Naive thymus-derived CD4-positive, alpha-beta T cell (primary cell): ENCODE measurements around the gene USP36. TPM values are rescaled to one million over a fixed set of nuclear protein-coding genes. Genes with fewer than 3 reads are reported as not detected.

ENCODE experiments used
- ATAC-seq: fragments of 150-1000 bp; cut with Tn5 transposase; 2 replicates; pipeline ENCODE4 v1.10.0; 2021; ENCODE audit warnings: mild to moderate bottlenecking, moderate library complexity
- CTCF ChIA-PET: fragments of 350-600 bp; sonication (Branson Sonifier 250); formaldehyde crosslinking; loops from one replicate; lab custom pipeline; 2021; ENCODE audit warnings: antibody characterized with exemption; lab: Charles Lee
- POLR2A ChIA-PET: fragments of 350-600 bp; sonication (Branson Sonifier 250); formaldehyde crosslinking; loops from one replicate; lab custom pipeline; 2021; ENCODE audit warnings: antibody characterized with exemption, inconsistent platforms; lab: Charles Lee
- DNase-seq, 9 donors: peaks; one replicate each; pipeline versions ENCODE4 v3.0.0 to v3.0.0-alpha.2; 2020 to 2022; ENCODE audit warnings: mixed read lengths in 1 of 9
- H3K27ac ChIP-seq: one replicate; pipeline ENCODE4 v1.7.0; 2013; ENCODE audit warnings: mild to moderate bottlenecking, low read depth, low read length, moderate library complexity
- H3K27me3 ChIP-seq, 2 donors: one replicate each; pipeline ENCODE4 v1.7.0; 2013; ENCODE audit warnings: low read length in 2 of 2, mild to moderate bottlenecking in 2 of 2, moderate library complexity in 2 of 2; ENCODE audit not compliant: control insufficient read depth in 2 of 2, insufficient read depth in 2 of 2
- H3K36me3 ChIP-seq, 3 experiments: 1 replicate in 2 of 3; 2 replicates in 1 of 3; pipeline ENCODE4 v1.7.0; 2013; ENCODE audit warnings: low read length in 3 of 3, mild to moderate bottlenecking in 3 of 3, moderate library complexity in 1 of 3; ENCODE audit not compliant: insufficient read depth in 3 of 3, control insufficient read depth in 2 of 3
- H3K4me1 ChIP-seq, 2 donors: one replicate each; pipeline ENCODE4 v1.7.0; 2013; ENCODE audit warnings: low read length in 2 of 2, mild to moderate bottlenecking in 2 of 2, moderate library complexity in 1 of 2; ENCODE audit not compliant: control insufficient read depth in 2 of 2, insufficient read depth in 2 of 2
- H3K4me3 ChIP-seq: 2 replicates; pipeline ENCODE4 v1.7.0; 2013; ENCODE audit warnings: mild to moderate bottlenecking, low read length
- H3K9me3 ChIP-seq, 3 experiments: 1 replicate in 2 of 3; 2 replicates in 1 of 3; pipeline ENCODE4 v1.7.0; 2013; ENCODE audit warnings: low read length in 3 of 3; ENCODE audit not compliant: control insufficient read depth in 2 of 3
- H3K27ac Mint-ChIP-seq, 9 donors: one replicate each; pipeline ENCODE4 v1.8.0; 2020 to 2022; ENCODE audit warnings: mixed read lengths in 9 of 9, mild to moderate bottlenecking in 8 of 9, moderate library complexity in 5 of 9, inconsistent platforms in 2 of 9
- H3K27me3 Mint-ChIP-seq, 5 donors: one replicate each; pipeline ENCODE4 v1.8.0; 2021 to 2022; ENCODE audit warnings: mixed read lengths in 5 of 5, mild to moderate bottlenecking in 1 of 5
- H3K36me3 Mint-ChIP-seq, 5 donors: one replicate each; pipeline ENCODE4 v1.8.0; 2020 to 2022; ENCODE audit warnings: mixed read lengths in 5 of 5, mild to moderate bottlenecking in 3 of 5, inconsistent platforms in 1 of 5
- H3K4me1 Mint-ChIP-seq, 7 donors: one replicate each; pipeline ENCODE4 v1.8.0; 2020 to 2022; ENCODE audit warnings: mixed read lengths in 7 of 7, mild to moderate bottlenecking in 3 of 7, inconsistent platforms in 1 of 7
- H3K4me3 Mint-ChIP-seq, 10 donors: one replicate each; pipeline ENCODE4 v1.8.0; 2020 to 2022; ENCODE audit warnings: mild to moderate bottlenecking in 10 of 10, mixed read lengths in 10 of 10, moderate library complexity in 6 of 10, inconsistent platforms in 2 of 10
- H3K9me3 Mint-ChIP-seq, 11 donors: one replicate each; pipeline ENCODE4 v1.8.0; 2020 to 2022; ENCODE audit warnings: mixed read lengths in 11 of 11, mild to moderate bottlenecking in 4 of 11, inconsistent platforms in 1 of 11, moderate library complexity in 1 of 11
- intact Hi-C, 2 donors: fragments of 100-400 bp; cut with micrococcal nuclease; formaldehyde crosslinking; loops; one replicate each; pipeline ENCODE4 v1.15.1; 2023
- polyA plus RNA-seq, 2 donors: library from polyadenylated mRNA; unstranded; fragments of 300-500 nt; fragmentation: Illumina TruSeq; gene quantifications; one replicate each; pipeline ENCODE4 v1.2.3, GENCODE V29; 2021
- total RNA-seq, 6 experiments: library from RNA in 5 of 6; stranded (reverse) in 5 of 6; gene quantifications; 1 replicate in 5 of 6; 2 replicates in 1 of 6; pipeline ENCODE4 v1.2.3 and lab custom pipeline; 2021 to 2026

USP36 gene
- total and polyA plus RNA-seq, 7 experiments from 2014 or later, result 37.4 to 414 (median 148) TPM

DNA sequence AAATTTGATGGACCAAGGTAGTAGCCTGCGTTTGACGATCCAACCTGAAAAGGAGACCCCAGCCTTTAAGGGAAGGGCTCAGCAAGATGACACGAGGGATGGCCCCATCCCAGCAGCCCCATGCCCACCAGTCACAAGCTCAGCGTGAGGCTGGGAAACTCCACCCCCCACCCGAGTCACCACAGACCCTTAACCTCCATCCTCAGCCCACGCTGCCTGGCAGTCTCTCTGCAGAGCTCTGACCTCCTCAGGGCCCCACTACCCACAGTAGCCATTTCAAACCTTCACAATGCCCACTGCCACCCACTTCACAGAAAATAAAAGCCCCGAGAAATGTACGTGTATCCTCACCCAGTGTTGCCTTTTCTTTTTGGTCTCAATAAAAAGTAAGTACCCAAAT, 18.7 kb downstream of the USP36 start:
- H3K4me1 Mint-ChIP-seq, result peaks cover 49 to 92% (median 65%) of the 10 kb centered on the region in 7 donors
- no peaks in the 10 kb centered on the region for H3K27me3 Mint-ChIP-seq
- Histone ChIP-seq H3K36me3 (peaks cover 29 to 75% (median 39%) of the 10 kb centered on the region in 3 experiments), H3K27me3 (no peaks in the 10 kb centered on the region), H3K27ac (peak overlapping the region; percentile 30), H3K4me3 (no peak overlapping the region), H3K4me1 (peaks cover 31 to 38% of the 10 kb centered on the region in 2 donors), H3K9me3 (no peaks in the 10 kb centered on the region)
- peaks cover 0 to 2% (median 0%) of the 10 kb centered on the region in 11 donors for H3K9me3 Mint-ChIP-seq
- ChIA-PET CTCF (interaction anchor here (0.6 to 0.7 kb wide), 2 partner anchors 14 to 16 kb away, joined by 3 read pairs; no protein-coding TSS in a partner anchor), POLR2A (no interaction called here)
- ATAC-seq (no peak), DNase-seq (no peak)
- intact Hi-C loops, result no loop called here
- no peak overlapping the region for H3K4me3 Mint-ChIP-seq
- H3K36me3 Mint-ChIP-seq, result peaks cover 19 to 74% (median 51%) of the 10 kb centered on the region in 5 donors
- peak overlapping the region; percentile 38 to 99 (median 94) for H3K27ac Mint-ChIP-seq

DNA sequence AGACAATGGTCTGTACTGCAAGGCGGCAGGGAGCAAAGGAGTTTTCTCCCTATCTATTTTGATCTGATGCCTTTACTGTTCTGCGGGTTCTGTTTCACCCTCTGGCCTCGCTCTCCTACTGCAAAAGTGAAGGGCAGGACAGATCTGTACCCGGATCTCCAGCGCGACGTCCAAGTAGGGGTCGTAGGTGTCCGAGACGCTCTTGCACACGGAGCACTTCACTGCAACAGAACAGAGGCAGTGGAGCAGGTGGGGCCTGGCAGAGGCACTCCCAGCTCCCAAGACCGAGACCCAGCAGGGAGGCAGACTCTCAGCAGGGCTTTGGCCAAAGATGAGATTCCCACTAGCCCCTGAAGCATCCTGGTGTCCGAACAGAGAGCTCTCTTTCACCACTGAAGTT, 19.8 kb downstream of the USP36 start:
- peaks cover 21 to 72% (median 50%) of the 10 kb centered on the region in 5 donors for H3K36me3 Mint-ChIP-seq

DNA sequence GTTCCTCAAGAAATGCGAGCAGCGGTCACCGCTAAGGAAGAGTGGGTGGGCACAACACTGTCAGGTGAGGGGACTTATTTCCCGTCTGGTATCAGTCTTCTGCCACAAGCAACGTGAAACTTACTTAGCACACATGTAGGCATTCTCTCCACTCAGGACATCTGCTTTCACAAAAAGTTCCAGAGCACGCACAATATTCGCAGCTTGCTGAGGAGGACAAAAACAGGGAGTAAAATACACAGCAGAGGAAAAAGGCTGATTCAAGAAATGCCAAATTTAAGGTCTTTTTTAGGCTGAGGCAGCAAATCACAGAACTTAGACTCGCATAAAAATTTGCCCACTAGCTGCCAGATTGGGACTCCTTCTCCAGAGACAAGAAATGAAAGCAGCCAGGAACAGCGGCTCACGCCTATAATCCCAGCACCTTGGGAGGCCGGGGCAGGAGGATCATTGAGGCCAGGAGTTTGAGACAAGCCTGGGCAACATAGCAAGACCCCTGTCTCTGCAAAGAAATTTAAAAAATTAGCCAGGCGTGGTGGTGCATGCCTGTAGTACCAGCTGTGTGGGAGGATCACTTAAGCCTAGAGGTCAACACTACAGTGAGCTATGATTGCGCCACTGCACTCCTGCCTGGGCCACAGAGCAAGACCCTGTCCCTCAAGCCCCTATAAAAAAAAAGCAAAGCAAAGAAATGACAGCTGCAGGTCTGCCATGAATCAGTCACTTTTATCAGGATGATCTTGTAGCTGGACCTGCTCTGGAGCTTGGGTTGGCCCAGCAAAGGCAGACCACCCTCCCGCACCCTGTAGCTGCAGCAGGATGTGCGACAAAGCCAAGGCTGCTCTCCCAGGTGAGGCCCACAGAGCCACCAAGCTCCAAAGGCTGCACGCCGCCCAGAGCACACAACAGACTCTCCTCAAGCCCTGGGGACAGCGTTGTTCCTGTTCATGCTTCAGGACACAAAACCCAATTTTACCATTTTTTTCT, 20.5 kb downstream of the USP36 start:
- Mint-ChIP-seq H3K36me3 (peaks cover 14 to 72% (median 48%) of the 10 kb centered on the region in 5 donors), H3K4me1 (peaks cover 44 to 88% (median 67%) of the 10 kb centered on the region in 7 donors), H3K4me3 (peak overlapping the region; percentile 68 to 85 (median 78)), H3K9me3 (peaks cover 0 to 2% (median 0%) of the 10 kb centered on the region in 11 donors), H3K27ac (peak overlapping the region; percentile 94 to 99 (median 96)), H3K27me3 (no peaks in the 10 kb centered on the region)
- no peaks in the 10 kb centered on the region for H3K9me3 ChIP-seq
- intact Hi-C loops, result loop anchor here (1.0 to 2.0 kb wide), 6 partner anchors 20 to 72 kb away; partner anchors contain the start of genes USP36 (in 2 of the 2) and CYTH1 (in 1 of the 2)
- ChIA-PET POLR2A (interaction anchor here (0.9 to 3.4 kb wide), 20 partner anchors 9 to 1365 kb away, joined by 3 to 23 read pairs (median 5); no protein-coding TSS in a partner anchor), CTCF (interaction anchor here (0.6 to 1.4 kb wide), 5 partner anchors 10 to 95 kb away, joined by 3 to 4 read pairs (median 3); no protein-coding TSS in a partner anchor)
- DNase-seq (peak in 1 of 9 donors; percentile 31), ATAC-seq (no peak)
- H3K4me3 ChIP-seq, result peak overlapping the region; percentile 37
- no peaks in the 10 kb centered on the region for H3K27me3 ChIP-seq
- peaks cover 42 to 47% of the 10 kb centered on the region in 2 donors for H3K4me1 ChIP-seq
- peak overlapping the region; percentile 88 for H3K27ac ChIP-seq
- peaks cover 30 to 71% (median 31%) of the 10 kb centered on the region in 3 experiments for H3K36me3 ChIP-seq

More for the DNA sequence above, 19.8 kb downstream of the USP36 start:
- intact Hi-C loops, result no loop called here
- ChIA-PET CTCF (interaction anchor here (0.6 kb wide), 1 partner anchor 96 kb away, joined by 3 read pairs; no protein-coding TSS in a partner anchor), POLR2A (interaction anchor here (0.8 to 3.4 kb wide), 6 partner anchors 11 to 81 kb away, joined by 3 to 23 read pairs (median 3); no protein-coding TSS in a partner anchor)
- Histone ChIP-seq H3K4me3 (no peak overlapping the region), H3K27ac (peak overlapping the region; percentile 88), H3K27me3 (no peaks in the 10 kb centered on the region), H3K36me3 (peaks cover 25 to 71% (median 38%) of the 10 kb centered on the region in 3 experiments), H3K9me3 (no peaks in the 10 kb centered on the region), H3K4me1 (peaks cover 42% of the 10 kb centered on the region in 2 donors)
- Mint-ChIP-seq H3K27me3 (no peaks in the 10 kb centered on the region), H3K27ac (peak overlapping the region; percentile 94 to 99 (median 96)), H3K9me3 (peaks cover 0 to 2% (median 0%) of the 10 kb centered on the region in 11 donors), H3K4me3 (peak overlapping the region in 4 of 10 donors; percentile 6 to 82 (median 60)), H3K4me1 (peaks cover 48 to 91% (median 68%) of the 10 kb centered on the region in 7 donors)
- ATAC-seq, result no peak
- DNase-seq, result no peak

DNA sequence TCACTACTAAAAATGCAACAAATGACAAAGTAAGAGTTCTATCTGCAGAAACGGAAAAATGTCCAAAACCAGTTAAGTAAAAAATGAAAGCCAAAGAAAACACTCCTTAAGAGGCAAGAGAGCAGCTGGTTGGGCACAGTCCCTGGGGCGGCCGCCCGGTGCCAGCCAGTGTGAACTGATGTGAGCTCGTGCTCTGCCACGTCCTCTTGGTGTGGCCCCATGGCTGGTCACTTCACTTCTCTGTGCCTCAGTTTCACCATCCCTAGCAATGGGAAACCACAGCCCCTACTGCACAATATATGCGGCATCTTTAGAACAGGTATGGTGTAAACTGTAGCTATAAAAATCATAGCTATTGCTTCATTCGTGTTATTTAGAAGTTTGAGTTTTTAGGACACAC, 21.2 kb downstream of the USP36 start:
- peaks cover 14 to 70% (median 43%) of the 10 kb centered on the region in 5 donors for H3K36me3 Mint-ChIP-seq
- intact Hi-C loops, result loop anchor here (1.0 to 2.0 kb wide), 6 partner anchors 21 to 71 kb away; partner anchors contain the start of genes USP36 (in 2 of the 2) and CYTH1 (in 1 of the 2)
- Histone ChIP-seq H3K9me3 (no peaks in the 10 kb centered on the region), H3K36me3 (peaks cover 24 to 71% (median 31%) of the 10 kb centered on the region in 3 experiments), H3K27ac (peak overlapping the region; percentile 88), H3K4me3 (peak overlapping the region; percentile 37), H3K4me1 (peaks cover 42 to 47% of the 10 kb centered on the region in 2 donors), H3K27me3 (no peaks in the 10 kb centered on the region)
- H3K4me1 Mint-ChIP-seq, result peaks cover 38 to 81% (median 61%) of the 10 kb centered on the region in 7 donors
- peak overlapping the region; percentile 94 to 99 (median 96) for H3K27ac Mint-ChIP-seq
- ChIA-PET CTCF (interaction anchor here (0.8 to 1.4 kb wide), 6 partner anchors 9 to 73 kb away, joined by 3 to 4 read pairs (median 3); no protein-coding TSS in a partner anchor), POLR2A (interaction anchor here (0.8 to 3.4 kb wide), 26 partner anchors 9 to 1365 kb away, joined by 3 to 23 read pairs (median 5); partner anchors contain the start of gene CYTH1)
- H3K4me3 Mint-ChIP-seq, result peak overlapping the region; percentile 68 to 85 (median 78)
- H3K27me3 Mint-ChIP-seq, result no peaks in the 10 kb centered on the region
- ATAC-seq (no peak), DNase-seq (no peak)
- peaks cover 0 to 2% (median 0%) of the 10 kb centered on the region in 11 donors for H3K9me3 Mint-ChIP-seq

DNA sequence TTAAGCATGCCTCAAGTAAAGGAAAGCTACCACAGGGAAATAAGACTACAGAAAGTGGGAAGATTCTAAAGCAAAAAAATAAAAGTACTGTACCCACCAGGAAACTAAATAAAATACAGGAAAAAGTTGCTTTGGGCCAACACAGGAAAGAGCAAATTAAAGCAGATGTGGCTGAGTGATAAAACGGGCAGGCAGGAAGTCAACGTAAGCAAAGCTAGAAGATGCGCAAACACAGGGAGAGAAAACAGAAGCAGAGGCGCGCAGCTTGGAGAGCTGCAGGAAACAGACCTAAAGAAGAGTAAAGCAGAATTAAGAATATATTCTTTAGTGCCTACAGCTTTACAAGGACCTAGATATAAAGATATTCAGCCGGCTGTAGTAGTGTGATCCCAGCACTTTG, 21.7 kb downstream of the USP36 start:
- Histone ChIP-seq H3K4me1 (peaks cover 42 to 47% of the 10 kb centered on the region in 2 donors), H3K36me3 (peaks cover 23 to 71% (median 30%) of the 10 kb centered on the region in 3 experiments), H3K9me3 (no peaks in the 10 kb centered on the region), H3K27ac (peak overlapping the region; percentile 88), H3K27me3 (no peaks in the 10 kb centered on the region), H3K4me3 (peak overlapping the region; percentile 37)
- Mint-ChIP-seq H3K27ac (peak overlapping the region; percentile 94 to 99 (median 96)), H3K4me3 (peak overlapping the region; percentile 68 to 85 (median 78)), H3K9me3 (peaks cover 0 to 2% (median 0%) of the 10 kb centered on the region in 11 donors), H3K4me1 (peaks cover 36 to 76% (median 56%) of the 10 kb centered on the region in 7 donors), H3K36me3 (peaks cover 11 to 71% (median 39%) of the 10 kb centered on the region in 5 donors), H3K27me3 (no peaks in the 10 kb centered on the region)
- peak in 7 of 9 donors; percentile 76 to 89 (median 86) for DNase-seq
- POLR2A ChIA-PET, result interaction anchor here (0.8 to 3.4 kb wide), 23 partner anchors 9 to 1364 kb away, joined by 3 to 23 read pairs (median 5); partner anchors contain the start of gene CYTH1
- intact Hi-C loops, result loop anchor here (1.0 to 2.0 kb wide), 6 partner anchors 20 to 71 kb away; partner anchors contain the start of genes USP36 (in 2 of the 2) and CYTH1 (in 1 of the 2)
- peak; percentile 72 for ATAC-seq
- CTCF ChIA-PET, result interaction anchor here (0.8 to 1.4 kb wide), 5 partner anchors 9 to 72 kb away, joined by 3 to 4 read pairs (median 3); no protein-coding TSS in a partner anchor
